RWPE1 (cell line): ENCODE results near the gene NOP14.

Source experiments
- CTCF ChIA-PET: fragments of 350-600 bp; sonication (Branson Sonifier 250); formaldehyde crosslinking; extraction: SDS; loops from one replicate; lab custom pipeline; 2021; lab: Yijun Ruan, JAX
- POLR2A ChIA-PET: fragments of 400-600 bp; formaldehyde crosslinking; extraction: SDS; loops from one replicate; lab custom pipeline; 2020; ENCODE audit warnings: antibody characterized with exemption; ENCODE audit not compliant: low non-redundant PET; lab: Yijun Ruan, JAX
- DNase-seq: peaks from one replicate; pipeline ENCODE4 v3.0.0; 2012; ENCODE audit warnings: low spot score
- H3K27ac ChIP-seq: fragments of 450-650 bp; 2 replicates; pipeline ENCODE4 v1.5.1; 2017
- TF ChIP-seq, protein P1 (sequence below): fragments of 450-650 bp; conservative IDR thresholded peaks from 2 replicates; pipeline ENCODE4 v1.5.1; 2017; ENCODE audit warnings: low read depth, mild to moderate bottlenecking

Gene NOP14

DNA sequence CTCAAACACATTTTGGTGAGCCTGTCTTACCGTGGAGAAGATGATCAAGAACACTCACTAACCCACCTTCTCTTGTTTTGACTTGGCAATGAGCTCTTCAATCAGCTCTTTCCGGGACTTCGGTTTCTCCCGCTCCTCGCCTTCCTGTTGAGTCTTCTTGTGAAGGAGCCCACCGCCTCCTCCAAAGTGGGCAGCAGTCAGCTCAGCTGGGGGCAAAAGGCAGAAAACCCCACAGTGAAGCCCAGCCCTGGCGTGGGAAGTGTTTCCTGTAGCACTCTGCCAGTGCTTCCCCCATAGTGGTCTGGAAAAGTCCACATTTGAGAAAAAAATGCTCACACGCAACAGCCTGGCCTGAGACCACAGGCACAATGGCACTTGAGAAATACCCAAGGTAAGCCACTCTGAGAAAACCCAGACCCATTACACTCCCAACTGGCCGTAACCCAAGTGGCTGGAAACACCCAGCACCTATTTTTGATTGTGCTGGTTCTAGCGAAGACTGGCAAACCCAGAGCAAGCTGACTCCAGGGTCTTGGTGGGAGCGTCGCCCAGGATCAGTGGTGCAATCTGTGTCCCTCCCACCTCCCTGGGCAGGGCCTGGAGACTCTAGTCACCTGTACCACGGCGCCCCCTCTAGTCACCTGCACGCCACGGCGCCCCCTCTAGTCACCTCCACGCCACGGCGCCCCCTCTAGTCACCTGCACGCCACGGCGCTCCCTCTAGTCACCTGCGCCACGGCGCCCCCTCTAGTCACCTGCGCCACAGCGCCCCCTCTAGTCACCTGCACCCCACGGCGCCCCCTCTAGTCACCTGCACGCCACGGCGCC lies 8.6 kb downstream of the NOP14 start:
- peak overlapping the region; percentile 55 for H3K27ac ChIP-seq
- DNase-seq: no peak
- TF ChIP-seq, protein P1, sequence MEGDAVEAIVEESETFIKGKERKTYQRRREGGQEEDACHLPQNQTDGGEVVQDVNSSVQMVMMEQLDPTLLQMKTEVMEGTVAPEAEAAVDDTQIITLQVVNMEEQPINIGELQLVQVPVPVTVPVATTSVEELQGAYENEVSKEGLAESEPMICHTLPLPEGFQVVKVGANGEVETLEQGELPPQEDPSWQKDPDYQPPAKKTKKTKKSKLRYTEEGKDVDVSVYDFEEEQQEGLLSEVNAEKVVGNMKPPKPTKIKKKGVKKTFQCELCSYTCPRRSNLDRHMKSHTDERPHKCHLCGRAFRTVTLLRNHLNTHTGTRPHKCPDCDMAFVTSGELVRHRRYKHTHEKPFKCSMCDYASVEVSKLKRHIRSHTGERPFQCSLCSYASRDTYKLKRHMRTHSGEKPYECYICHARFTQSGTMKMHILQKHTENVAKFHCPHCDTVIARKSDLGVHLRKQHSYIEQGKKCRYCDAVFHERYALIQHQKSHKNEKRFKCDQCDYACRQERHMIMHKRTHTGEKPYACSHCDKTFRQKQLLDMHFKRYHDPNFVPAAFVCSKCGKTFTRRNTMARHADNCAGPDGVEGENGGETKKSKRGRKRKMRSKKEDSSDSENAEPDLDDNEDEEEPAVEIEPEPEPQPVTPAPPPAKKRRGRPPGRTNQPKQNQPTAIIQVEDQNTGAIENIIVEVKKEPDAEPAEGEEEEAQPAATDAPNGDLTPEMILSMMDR: no peak
- POLR2A ChIA-PET: interaction anchor here (0.8 kb wide), 1 partner anchor 188 kb away, joined by 7 read pairs; no protein-coding TSS in a partner anchor
- CTCF ChIA-PET: interaction anchor here (0.9 kb wide), 1 partner anchor 82 kb away, joined by 3 read pairs; no protein-coding TSS in a partner anchor

DNA sequence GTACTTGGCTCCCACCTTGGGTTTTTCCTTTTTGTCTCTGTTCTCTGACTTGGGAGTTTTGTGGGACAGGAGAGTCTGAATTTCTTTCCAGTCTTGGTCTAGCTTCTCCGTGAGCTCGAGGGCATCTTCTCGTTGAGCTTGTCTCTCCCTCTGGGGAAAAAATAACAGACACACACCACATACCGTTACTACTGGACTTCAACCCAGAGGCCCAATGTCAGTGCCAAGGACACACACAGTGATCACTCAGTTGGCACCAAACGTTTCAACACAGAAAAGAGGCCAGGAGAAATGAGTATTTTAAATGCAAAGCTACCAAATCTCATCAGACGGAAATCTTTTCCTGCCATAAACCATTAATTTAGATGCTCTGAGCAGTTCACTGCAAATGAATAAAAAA lies 9.7 kb downstream of the NOP14 start:
- TF ChIP-seq, protein P1: no peak
- ChIA-PET POLR2A (no interaction called here), CTCF (interaction anchor here (0.9 kb wide), 1 partner anchor 83 kb away, joined by 3 read pairs; no protein-coding TSS in a partner anchor)
- DNase-seq: no peak
- H3K27ac ChIP-seq: peak overlapping the region; percentile 55; the same call in 1 of the 2 replicates

DNA sequence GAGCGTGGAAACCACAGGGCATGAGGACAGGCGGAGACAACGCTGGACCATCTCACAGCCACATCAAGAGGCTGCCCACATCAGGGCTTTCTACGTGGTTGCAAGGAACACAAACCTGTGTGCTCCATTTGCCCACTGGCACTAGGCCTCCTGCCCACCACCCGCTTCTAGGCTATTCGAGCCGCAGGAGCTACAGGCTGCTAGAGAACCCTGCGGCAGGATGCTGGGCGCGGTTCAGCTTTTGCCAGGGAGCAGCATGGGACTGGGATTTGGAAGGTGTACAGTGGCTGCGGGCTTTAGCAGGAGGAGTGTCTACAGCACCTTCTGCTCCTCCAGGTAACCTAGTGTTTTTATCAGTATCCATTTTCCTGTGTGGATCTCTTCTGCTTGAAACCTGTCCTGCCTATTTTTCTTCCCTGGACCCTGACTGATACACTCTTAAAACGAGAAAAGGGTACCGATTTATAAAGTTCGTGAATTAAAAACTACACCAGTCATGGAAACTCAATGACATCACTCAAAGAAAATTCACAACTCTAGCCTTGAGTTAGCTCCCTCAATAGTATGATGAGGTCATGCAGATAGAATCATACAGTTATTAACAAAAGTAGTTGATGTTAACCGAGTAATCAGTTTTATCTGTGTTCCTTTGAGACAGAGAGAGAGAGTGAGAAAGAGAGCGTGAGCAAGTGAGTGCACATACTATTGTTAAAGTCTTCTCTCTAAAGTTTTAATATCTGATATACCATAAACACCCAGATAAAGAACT lies 12.8 kb downstream of the NOP14 start:
- ChIA-PET POLR2A (no interaction called here), CTCF (interaction anchor here (0.8 to 1.4 kb wide), 2 partner anchors 65 to 83 kb away, joined by 3 to 4 read pairs; no protein-coding TSS in a partner anchor)
- DNase-seq: no peak
- peak overlapping the region; percentile 15; the same call in 1 of the 2 replicates for H3K27ac ChIP-seq
- TF ChIP-seq, protein P1: no peak

DNA sequence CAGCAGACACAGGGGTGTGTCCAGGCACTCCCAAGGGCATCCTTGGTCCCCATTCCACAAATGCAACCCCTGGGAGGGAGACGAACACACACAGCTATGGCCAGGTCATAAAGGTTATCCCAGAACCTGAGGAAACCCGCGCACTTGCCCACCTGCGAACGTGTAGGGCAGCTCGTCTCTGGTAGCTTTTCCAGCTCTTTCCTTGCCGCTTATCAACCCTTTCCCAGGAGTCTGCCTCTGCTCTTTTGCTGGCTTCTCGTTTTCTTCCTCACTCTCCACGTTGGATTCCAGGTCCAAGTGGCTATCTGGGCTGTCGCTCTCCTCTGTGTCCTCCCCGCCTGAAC lies 13.5 kb downstream of the NOP14 start:
- ChIA-PET CTCF (interaction anchor here (1.4 kb wide), 1 partner anchor 83 kb away, joined by 3 read pairs; no protein-coding TSS in a partner anchor), POLR2A (no interaction called here)
- H3K27ac ChIP-seq: peak overlapping the region; percentile 15; the same call in 1 of the 2 replicates
- TF ChIP-seq, protein P1: no peak
- no peak for DNase-seq

DNA sequence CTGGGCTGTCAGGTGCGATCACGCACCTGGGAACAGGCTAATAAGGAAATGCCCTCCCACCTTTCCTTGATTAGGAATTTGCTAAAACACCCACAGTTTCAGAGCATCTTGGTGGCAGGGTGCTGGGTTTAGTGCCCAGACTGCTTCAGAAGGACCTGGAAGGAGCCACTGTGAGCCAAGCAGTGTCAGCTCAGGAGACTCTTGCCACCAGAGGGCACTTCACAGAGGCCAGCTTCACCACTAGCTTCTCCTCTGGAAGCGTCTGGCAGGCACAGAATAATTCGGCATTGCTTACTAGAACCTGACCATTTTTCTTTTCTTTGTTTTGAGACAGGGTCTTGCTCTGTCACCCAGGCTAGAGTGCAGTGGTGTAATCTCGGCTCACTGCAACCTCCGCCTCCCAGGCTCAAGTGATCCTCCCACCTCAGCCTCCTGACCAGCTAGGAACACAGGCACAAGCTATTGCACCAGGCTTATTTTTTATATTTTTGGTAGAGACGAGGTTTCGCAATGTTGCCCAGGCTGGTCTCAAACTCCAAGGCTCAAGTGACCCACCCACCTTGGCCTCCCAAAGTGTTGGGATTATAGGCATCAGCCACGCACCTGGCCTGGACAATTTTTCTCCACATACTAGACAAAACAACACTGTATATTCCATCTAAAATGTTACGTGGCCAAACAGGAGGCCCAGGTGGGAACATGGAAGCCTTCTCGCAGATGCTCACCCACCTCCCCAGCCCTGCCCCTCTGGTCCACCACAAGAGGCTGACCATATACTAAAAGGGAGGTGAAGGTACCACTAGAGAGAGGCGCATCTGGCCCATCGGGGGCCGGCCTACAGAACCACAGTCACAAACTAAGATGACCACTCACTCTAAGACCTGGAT lies 14.1 kb downstream of the NOP14 start:
- DNase-seq: no peak
- ChIA-PET POLR2A (no interaction called here), CTCF (interaction anchor here (0.9 to 1.4 kb wide), 2 partner anchors 84 to 87 kb away, joined by 3 read pairs; no protein-coding TSS in a partner anchor)
- H3K27ac ChIP-seq: peak overlapping the region; percentile 15; the same call in 1 of the 2 replicates
- TF ChIP-seq, protein P1: peak; percentile 41
